Prostate gland (tissue), 2 donors: ENCODE measurements around the gene HPS1.

Experiments used
- CTCF ChIP-seq, 4 experiments: fragments of 200-600 bp in 2 of 4; fragments of 450-650 bp in 2 of 4; sonication (generic) in 2 of 4; IDR thresholded peaks; 1 replicate in 3 of 4; 2 replicates in 1 of 4; pipeline ENCODE4 v1.5.1; 2016 to 2019; ENCODE audit warnings: antibody characterized with exemption in 4 of 4, mild to moderate bottlenecking in 2 of 4, moderate library complexity in 2 of 4
- POLR2A ChIP-seq: fragments of 450-650 bp; IDR thresholded peaks from one replicate; pipeline ENCODE4 v1.6.1; 2016; ENCODE audit warnings: antibody characterized with exemption, mild to moderate bottlenecking
- POLR2AphosphoS5 ChIP-seq: sonication (generic); formaldehyde crosslinking; IDR thresholded peaks from one replicate; pipeline ENCODE4 v1.6.1; 2017; ENCODE audit warnings: antibody characterized with exemption

GRCh38 chr10:98388101-98388655 lies 58.6 kb downstream of the HPS1 start:
- TF ChIP-seq CTCF (IDR thresholded peaks at IDR 0.05) (no peak), POLR2AphosphoS5 (no peak), POLR2A (no peak)
